HG02623 (cell line): ENCODE measurements around the gene PFKL.
"Not testable (repeated sequence)": the region's sequence is repeated elsewhere in the genome, so short reads cannot be mapped to it uniquely, and the experiment has no call there.

Experiments
- ATAC-seq: cut with Tn5 transposase; IDR thresholded peaks from one replicate; pipeline ENCODE4 v1.9.1; 2021; ENCODE audit warnings: moderate library complexity; ENCODE audit not compliant: unreplicated experiment

PFKL gene

DNA sequence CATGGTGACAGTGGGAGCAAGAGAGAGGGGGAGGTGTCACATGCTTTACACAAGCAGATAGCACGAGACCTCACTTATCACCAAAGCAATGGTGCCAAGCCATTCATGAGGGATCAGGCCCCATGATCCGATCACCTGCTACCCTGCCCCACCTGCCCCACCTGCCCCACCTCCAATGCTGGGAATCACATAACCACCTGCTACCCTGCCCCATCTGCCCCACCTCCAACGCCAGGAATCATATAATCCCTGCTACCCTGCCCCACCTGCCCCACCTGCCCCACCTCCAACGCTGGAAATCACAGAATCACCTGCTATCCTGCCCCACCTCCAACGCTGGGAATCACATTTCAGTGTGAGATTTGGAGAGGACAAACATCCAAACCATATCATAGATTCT lies 24.8 kb upstream of the PFKL start:
- no peak for ATAC-seq

DNA sequence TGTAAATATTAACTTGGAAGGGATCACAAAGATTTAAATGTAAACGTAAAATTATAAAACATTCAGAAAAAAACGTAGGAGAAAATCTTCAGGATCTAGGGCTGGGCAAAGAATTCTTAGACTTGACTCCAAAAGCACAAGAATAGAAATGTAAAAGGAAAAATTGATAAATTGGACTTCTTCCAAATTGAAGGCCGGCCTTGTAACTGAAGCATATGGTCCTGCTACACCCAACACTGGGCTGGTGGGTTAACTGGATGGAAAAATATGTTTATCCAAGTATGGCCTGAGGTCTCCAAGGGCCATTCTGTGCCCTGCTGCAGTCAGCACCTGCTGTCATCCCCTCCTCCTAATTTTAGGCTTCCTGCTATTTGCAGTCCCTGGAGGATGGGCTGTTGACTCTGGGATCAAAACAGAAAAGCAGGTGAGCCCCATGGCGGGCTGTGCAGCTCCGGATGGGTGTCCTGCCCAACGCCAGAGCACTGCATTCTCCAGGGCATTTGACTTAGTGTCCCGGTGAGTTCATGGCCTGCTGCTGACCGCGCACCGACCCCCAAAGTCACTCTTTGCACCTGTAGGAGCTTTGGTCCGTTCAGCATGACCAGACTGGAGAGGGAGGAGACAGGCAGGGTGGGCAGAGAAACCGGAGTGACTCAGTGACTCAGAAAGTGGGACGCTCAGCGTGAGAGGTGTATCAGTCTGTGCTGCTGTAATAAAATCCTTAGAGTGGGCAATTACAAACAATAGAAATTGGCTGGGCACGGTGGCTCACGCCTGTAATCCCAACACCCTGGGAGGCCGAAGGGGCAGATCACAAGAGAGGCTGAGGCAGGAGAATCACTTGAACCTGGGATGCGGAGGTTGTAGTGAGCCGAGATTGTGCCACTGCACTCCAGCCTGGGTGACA lies 20.2 kb upstream of the PFKL start:
- no peak for ATAC-seq

DNA sequence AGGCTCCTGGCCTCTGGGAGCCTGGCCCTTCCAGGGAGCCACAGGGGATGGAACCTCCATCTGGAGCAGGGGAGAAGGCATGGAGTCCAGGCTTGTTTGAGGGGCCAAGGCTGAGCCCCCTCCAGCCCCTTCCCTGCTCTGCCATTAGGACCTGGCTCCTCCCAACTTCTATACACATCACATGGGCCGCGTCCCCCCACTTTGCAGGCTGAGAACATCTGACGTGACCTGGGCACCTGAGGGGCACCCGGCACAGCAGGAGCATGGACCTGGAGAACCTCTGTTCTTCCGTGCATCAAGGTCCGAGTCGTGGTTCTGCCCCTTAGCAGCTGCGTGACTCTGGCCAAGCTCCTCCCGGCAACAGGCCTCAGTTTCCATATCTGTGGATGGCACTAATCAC lies 18.1 kb upstream of the PFKL start:
- ATAC-seq: no peak

DNA sequence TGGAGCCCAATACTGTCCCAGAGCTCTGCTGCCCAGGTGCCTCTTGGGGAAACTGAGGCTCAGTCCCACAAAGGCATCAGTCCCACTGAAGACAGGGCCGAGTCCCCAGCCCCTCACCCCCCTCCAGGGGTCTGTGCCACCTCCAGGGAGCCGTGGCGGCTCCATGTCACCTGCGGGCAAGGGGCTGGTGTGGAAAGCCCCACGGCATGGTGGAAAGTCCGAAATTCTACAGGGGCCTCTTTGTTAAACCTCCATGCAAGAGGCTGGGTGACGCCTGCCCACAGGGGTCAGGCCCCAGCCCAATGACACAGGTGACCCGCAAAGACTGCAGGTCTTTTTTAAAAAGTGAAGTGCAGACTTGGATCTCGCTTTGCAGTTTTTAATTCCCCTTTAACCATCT lies 17.5 kb upstream of the PFKL start:
- no peak for ATAC-seq

GRCh38 chr21:44283211-44283785 lies 16.6 kb upstream of the PFKL start:
- ATAC-seq: not testable (repeated sequence)

- ATAC-seq: no peak
Measured at GRCh38 chr21:44283948-44284347, 15.9 kb upstream of the PFKL start.

DNA sequence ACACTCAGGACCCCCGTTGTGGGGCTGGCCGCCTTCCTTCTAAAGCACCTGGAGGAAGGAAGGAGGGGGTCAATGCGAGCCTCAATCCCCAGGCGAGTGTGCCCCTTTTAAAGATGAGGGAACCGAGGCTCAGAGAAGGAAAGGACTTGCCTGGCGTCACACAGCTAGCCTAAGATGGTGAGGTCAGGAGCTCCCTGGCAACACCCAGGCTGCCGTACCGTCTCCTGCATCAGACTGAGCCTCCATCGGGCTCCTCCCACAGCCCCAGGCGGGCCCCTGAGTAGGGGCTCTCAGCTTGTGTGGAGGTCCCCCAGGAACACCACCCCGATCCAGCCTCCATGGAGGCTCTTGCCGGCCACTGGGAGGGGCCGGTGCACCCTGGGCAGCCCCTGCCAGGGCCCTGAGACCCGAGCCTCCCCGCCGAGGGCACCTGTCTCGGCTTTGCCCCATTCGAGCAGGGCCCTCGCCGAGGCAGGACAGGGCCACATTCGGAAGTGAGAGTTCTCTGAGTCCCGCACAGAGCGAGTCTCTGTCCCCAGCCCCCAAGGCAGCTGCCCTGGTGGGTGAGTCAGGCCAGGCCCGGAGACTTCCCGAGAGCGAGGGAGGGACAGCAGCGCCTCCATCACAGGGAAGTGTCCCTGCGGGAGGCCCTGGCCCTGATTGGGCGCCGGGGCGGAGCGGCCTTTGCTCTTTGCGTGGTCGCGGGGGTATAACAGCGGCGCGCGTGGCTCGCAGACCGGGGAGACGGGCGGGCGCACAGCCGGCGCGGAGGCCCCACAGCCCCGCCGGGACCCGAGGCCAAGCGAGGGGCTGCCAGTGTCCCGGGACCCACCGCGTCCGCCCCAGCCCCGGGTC lies 14.5 kb upstream of the PFKL start, which contains the start of gene AIRE:
AIRE (plus strand) TSS at position 739 of the 855 bp plus-strand sequence. CDS start 131 bp downstream, outside the sequence.
- no peak for ATAC-seq

DNA sequence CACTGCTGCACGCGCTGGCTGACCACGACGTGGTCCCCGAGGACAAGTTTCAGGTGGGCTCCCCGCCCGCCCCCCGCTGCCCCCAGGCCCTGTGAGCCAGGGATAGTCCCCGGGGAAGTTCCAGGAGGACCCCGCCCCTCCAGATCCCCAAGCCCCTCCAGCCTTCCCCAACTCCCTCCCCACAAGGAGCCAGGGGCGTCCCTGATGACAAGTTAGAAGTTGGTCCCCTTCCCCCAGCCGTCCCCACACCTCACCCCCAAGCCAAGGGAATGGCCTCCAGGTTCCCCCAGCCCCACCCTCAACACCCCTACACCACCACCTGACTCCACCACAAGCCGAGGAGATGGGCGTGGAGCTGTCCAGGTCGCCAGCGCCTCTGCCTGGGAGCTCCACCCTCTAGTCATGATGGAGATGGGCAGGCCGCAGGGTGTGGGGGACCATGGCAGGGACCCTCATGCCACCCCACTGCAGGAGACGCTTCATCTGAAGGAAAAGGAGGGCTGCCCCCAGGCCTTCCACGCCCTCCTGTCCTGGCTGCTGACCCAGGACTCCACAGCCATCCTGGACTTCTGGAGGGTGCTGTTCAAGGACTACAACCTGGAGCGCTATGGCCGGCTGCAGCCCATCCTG lies 13.7 kb upstream of the PFKL start:
- ATAC-seq: no peak

DNA sequence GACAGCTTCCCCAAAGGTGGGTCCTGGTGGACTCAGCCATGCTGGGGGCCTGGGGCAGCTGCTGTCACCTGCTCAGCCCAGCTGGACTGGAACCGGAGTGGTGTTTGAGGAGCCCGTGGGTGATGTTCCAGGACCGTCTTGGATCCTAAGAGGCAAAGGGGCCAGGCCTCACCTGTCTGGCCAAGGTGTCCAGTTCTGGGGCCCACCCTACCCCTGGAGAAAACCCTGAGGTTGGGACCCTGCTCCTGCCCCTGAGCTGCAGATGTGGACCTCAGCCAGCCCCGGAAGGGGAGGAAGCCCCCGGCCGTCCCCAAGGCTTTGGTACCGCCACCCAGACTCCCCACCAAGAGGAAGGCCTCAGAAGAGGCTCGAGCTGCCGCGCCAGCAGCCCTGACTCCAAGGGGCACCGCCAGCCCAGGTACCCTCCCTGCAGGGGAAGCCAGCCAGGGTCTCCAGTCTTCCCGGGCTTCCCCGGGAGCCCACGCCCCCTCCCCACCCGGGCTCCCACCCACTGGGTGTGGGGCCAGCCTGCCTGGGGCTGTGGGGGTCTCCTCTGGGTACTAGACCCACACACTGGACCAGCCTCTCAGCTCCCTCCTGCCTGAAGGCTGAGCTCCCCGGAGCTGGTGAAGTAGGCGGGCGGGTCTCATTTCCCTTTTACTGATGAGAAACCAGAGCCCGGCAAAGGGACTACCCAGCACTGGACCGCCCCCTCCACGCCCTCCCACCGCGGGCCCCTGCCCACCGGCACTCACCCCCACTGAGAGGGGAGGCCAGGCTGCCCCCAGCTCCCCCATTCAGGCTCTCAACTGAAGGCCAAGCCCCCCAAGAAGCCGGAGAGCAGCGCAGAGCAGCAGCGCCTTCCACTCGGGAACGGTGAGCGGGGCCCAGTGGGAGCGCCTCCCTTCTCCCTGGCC lies 12.9 kb upstream of the PFKL start:
- ATAC-seq: no peak

GRCh38 chr21:44288251-44289110 lies 11.4 kb upstream of the PFKL start:
- ATAC-seq: no peak

DNA sequence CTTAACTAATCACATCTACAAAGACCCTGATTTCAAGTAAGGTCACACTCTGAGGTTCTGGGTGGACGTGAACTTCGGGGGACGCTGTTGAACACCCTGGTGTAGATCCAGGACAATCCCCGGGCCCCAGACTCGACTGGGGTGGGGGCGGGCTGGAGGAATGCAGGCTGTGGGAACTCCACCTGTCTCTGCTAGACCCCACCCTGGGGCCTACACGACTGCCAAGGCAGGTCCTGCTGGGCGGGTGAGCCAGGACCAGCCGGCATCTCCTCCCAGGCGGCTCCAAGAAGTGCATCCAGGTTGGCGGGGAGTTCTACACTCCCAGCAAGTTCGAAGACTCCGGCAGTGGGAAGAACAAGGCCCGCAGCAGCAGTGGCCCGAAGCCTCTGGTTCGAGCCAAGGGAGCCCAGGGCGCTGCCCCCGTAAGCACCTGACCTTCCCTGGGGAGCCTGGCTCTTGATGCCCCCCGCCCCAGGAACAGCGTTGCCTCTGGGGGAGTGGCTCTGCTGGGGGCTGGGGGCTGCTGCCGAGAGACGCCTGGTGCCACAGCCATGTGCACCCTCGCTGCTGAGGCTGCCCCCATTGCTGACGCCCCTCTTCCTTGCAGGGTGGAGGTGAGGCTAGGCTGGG lies 10.4 kb upstream of the PFKL start:
- no peak for ATAC-seq

GRCh38 chr21:44290327-44291077 lies 9.4 kb upstream of the PFKL start:
- ATAC-seq: no peak

DNA sequence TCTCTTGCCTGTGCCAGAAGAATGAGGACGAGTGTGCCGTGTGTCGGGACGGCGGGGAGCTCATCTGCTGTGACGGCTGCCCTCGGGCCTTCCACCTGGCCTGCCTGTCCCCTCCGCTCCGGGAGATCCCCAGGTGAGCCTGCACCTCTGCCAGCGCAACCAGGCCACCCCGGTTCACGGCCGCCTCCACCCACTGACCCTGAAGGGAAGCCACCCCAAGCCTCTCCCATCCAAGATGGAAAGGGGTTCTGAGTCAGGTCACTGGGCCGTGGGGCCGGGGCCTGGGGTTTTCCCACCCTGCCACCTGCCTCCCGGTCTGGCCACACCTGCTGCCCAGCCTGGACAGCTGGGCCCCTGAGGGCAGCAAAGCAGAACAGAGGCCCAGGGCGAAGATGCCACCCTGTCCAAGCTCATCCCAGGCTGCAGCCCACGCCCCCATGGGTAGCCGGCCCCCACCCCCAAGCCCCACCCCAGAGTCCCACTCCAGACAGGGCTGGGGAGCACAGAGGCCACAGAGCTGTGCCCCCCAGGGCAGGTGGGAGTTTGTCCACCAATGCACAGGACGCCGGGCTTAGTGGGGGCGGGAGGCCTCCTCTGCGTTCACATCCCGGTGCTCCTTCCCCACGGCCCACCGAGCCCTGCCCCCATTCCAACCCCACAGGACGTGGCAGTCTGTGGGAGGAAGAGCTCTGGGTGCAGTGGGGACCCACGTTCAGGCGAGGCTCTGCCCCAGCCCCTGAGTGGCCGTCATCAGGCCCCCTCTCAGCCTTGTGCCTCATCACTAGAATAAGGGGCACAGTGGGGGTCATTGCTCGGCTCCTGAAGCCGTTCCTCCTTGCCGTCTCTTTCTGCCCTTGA lies 8.5 kb upstream of the PFKL start:
- no peak for ATAC-seq

DNA sequence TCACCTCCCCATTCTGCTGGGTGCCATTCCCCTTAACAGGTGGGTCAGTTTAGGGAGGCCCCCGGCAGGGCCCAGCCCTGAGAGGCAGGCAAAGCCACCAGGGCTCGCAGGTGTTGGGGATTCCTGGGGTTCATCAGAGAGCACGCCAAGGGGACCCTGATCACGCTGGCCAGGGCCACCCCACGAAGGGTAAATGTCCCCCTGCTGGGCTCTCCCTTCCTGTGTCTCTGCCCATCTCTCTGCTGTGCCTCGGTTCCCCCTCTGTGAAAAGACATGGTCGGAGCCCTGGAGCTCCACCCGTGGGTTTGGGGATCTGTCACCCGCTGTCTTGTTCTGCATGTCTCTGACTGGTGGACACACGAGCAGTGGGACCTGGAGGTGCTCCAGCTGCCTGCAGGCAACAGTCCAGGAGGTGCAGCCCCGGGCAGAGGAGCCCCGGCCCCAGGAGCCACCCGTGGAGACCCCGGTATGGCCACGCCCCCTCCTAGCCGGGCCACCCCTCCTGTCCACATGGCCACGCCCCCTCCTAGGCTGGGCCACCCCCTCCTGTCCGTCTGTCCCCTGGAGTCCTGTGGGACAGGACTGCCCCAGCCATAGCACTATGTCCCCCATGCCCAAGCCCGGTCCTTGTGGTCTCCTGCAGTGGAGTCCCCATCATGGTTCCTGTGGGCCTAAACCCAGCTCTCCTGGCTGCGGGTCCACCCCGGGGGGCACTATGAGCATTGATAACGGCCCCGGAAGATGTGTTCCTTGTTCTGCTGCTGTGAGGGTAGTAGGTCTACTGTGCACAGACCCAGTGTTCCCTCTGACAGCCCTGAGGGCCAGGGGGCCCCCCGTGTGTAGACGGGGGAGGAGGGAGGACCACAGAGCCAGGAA lies 7.7 kb upstream of the PFKL start:
- ATAC-seq: no peak

DNA sequence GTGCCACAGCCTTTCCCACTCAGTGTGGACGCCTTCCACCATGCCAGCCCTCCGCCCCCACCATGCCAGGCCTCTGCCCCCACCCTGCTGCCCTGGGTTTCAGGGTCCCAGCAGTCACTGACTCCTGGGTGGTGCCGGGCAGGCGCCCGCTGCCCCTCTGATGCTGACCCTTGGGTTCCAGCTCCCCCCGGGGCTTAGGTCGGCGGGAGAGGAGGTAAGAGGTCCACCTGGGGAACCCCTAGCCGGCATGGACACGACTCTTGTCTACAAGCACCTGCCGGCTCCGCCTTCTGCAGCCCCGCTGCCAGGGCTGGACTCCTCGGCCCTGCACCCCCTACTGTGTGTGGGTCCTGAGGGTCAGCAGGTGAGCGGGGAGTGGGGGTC lies 7.0 kb upstream of the PFKL start:
- ATAC-seq: no peak
